ENCODE results near the gene GAPVD1.
"Not testable (repeated sequence)": the region's sequence is repeated elsewhere in the genome, so short reads cannot be mapped to it uniquely, and the experiment has no call there.

Gene GAPVD1

GRCh38 chr9:125258160-125258785, 3.4 kb upstream of the GAPVD1 start:
- DNase-seq = no peak

- DNase-seq = no peak
Measured at GRCh38 chr9:125258832-125259534, 2.6 kb upstream of the GAPVD1 start.

- DNase-seq = no peak
Measured at GRCh38 chr9:125260561-125260960, 1.1 kb upstream of the GAPVD1 start.

- DNase-seq = no peak
Measured at GRCh38 chr9:125262294-125262991, 817 bp downstream of the GAPVD1 start.

GRCh38 chr9:125264068-125264467, 2.4 kb downstream of the GAPVD1 start:
- DNase-seq = not testable (repeated sequence)

- no peak for DNase-seq
Measured at GRCh38 chr9:125268394-125269013, 6.9 kb downstream of the GAPVD1 start.

GRCh38 chr9:125269014-125269397, 7.4 kb downstream of the GAPVD1 start:
- DNase-seq = no peak

GRCh38 chr9:125271081-125271480, 9.5 kb downstream of the GAPVD1 start:
- DNase-seq = no peak

- no peak for DNase-seq
Measured at GRCh38 chr9:125272697-125273096, 11.1 kb downstream of the GAPVD1 start.

GRCh38 chr9:125276771-125277170, 15.1 kb downstream of the GAPVD1 start:
- DNase-seq = no peak

- no peak for DNase-seq
Measured at GRCh38 chr9:125277411-125277810, 15.8 kb downstream of the GAPVD1 start.

- DNase-seq = no peak
Measured at GRCh38 chr9:125280945-125281344, 19.3 kb downstream of the GAPVD1 start.

- no peak for DNase-seq
Measured at GRCh38 chr9:125284855-125285254, 23.2 kb downstream of the GAPVD1 start.

- DNase-seq = not testable (repeated sequence)
Measured at GRCh38 chr9:125286935-125287433, 25.4 kb downstream of the GAPVD1 start.

GRCh38 chr9:125293134-125293533, 31.5 kb downstream of the GAPVD1 start:
- DNase-seq = no peak

GRCh38 chr9:125295657-125296056, 34.0 kb downstream of the GAPVD1 start:
- DNase-seq = no peak

- no peak for DNase-seq
Measured at GRCh38 chr9:125296843-125297372, 35.3 kb downstream of the GAPVD1 start.

GRCh38 chr9:125297917-125298316, 36.3 kb downstream of the GAPVD1 start:
- DNase-seq = no peak

- no peak for DNase-seq
Measured at GRCh38 chr9:125302241-125302640, 40.6 kb downstream of the GAPVD1 start.

- DNase-seq = no peak
Measured at GRCh38 chr9:125304273-125304672, 42.6 kb downstream of the GAPVD1 start.

- no peak for DNase-seq
Measured at GRCh38 chr9:125312411-125312810, 50.8 kb downstream of the GAPVD1 start.

- DNase-seq = not testable (repeated sequence)
Measured at GRCh38 chr9:125316359-125316758, 54.7 kb downstream of the GAPVD1 start.

GRCh38 chr9:125317704-125318103, 56.1 kb downstream of the GAPVD1 start:
- no peak for DNase-seq
